HepG2 (cell line): ENCODE measurements around the gene HRH3.

ENCODE experiments used
- CENPX ChIP-seq: sonication (generic); formaldehyde crosslinking; IDR thresholded peaks from 2 replicates; pipeline ENCODE4 v1.9.0; 2021; ENCODE audit warnings: mild to moderate bottlenecking, missing genetic modification reagents, moderate library complexity
- DPF2 ChIP-seq: sonication (generic); formaldehyde crosslinking; IDR thresholded peaks from 2 replicates; pipeline ENCODE4 v1.4.0; 2020; ENCODE audit warnings: mild to moderate bottlenecking, low read depth, missing genetic modification reagents, borderline replicate concordance
- HMGXB4 ChIP-seq, 2 experiments: sonication (generic) in 1 of 2; formaldehyde crosslinking in 1 of 2; IDR thresholded peaks; 2 replicates each; pipeline versions ENCODE4 v1.4.0 to v1.6.1; 2018 to 2020; ENCODE audit warnings: missing genetic modification reagents in 2 of 2, borderline replicate concordance in 1 of 2, low read depth in 1 of 2, mild to moderate bottlenecking in 1 of 2, missing biosample characterization in 1 of 2
- KLF6 ChIP-seq: IDR thresholded peaks from 2 replicates; pipeline ENCODE4 v1.8.0; 2016; ENCODE audit warnings: missing biosample characterization, missing genetic modification reagents
- PHF21A ChIP-seq: sonication (generic); formaldehyde crosslinking; IDR thresholded peaks from 2 replicates; pipeline ENCODE4 v1.5.0; 2020; ENCODE audit warnings: mild to moderate bottlenecking, missing genetic modification reagents
- POLR2A ChIP-seq, 2 experiments: IDR thresholded peaks; 2 replicates each; pipeline ENCODE4 v1.6.1; 2011; ENCODE audit warnings: low read depth in 2 of 2, low read length in 2 of 2, mild to moderate bottlenecking in 1 of 2, moderate library complexity in 1 of 2; ENCODE audit not compliant: insufficient read depth in 1 of 2
- POLR2G ChIP-seq: fragments of 200-400 bp; formaldehyde crosslinking; IDR thresholded peaks from 2 replicates; pipeline ENCODE4 v1.6.1; 2018; ENCODE audit warnings: mild to moderate bottlenecking, low read depth, low read length, moderate library complexity
- REST ChIP-seq, 2 experiments: IDR thresholded peaks; 2 replicates each; pipeline ENCODE4 v1.6.1; 2011 to 2012; ENCODE audit warnings: low read length in 2 of 2, borderline replicate concordance in 1 of 2, low read depth in 1 of 2, mild to moderate bottlenecking in 1 of 2, moderate library complexity in 1 of 2
- SRF ChIP-seq: IDR thresholded peaks from 2 replicates; pipeline ENCODE4 v1.6.1; 2011; ENCODE audit warnings: mild to moderate bottlenecking, low read depth, low read length, moderate library complexity
- ZNF253 ChIP-seq: sonication (generic); formaldehyde crosslinking; IDR thresholded peaks from 2 replicates; pipeline ENCODE4 v1.8.0; 2022; ENCODE audit warnings: mild to moderate bottlenecking, missing genetic modification reagents, borderline replicate concordance
- ZNF75D ChIP-seq: sonication (generic); formaldehyde crosslinking; IDR thresholded peaks from 2 replicates; pipeline ENCODE4 v1.8.1; 2023; ENCODE audit warnings: missing genetic modification reagents, mild to moderate bottlenecking, borderline replicate concordance
- ZNF768 ChIP-seq: sonication (generic); formaldehyde crosslinking; IDR thresholded peaks from 2 replicates; pipeline ENCODE4 v1.4.0; 2020; ENCODE audit warnings: missing genetic modification reagents
- TF ChIP-seq, protein P1 (sequence below): sonication (generic); formaldehyde crosslinking; IDR thresholded peaks from 2 replicates; pipeline ENCODE4 v1.5.0; 2020; ENCODE audit warnings: mild to moderate bottlenecking, missing genetic modification reagents, moderate library complexity
- TF ChIP-seq, protein P2 (sequence below): sonication (generic); formaldehyde crosslinking; IDR thresholded peaks from 2 replicates; pipeline ENCODE4 v1.4.0; 2020; ENCODE audit warnings: missing genetic modification reagents

DNA sequence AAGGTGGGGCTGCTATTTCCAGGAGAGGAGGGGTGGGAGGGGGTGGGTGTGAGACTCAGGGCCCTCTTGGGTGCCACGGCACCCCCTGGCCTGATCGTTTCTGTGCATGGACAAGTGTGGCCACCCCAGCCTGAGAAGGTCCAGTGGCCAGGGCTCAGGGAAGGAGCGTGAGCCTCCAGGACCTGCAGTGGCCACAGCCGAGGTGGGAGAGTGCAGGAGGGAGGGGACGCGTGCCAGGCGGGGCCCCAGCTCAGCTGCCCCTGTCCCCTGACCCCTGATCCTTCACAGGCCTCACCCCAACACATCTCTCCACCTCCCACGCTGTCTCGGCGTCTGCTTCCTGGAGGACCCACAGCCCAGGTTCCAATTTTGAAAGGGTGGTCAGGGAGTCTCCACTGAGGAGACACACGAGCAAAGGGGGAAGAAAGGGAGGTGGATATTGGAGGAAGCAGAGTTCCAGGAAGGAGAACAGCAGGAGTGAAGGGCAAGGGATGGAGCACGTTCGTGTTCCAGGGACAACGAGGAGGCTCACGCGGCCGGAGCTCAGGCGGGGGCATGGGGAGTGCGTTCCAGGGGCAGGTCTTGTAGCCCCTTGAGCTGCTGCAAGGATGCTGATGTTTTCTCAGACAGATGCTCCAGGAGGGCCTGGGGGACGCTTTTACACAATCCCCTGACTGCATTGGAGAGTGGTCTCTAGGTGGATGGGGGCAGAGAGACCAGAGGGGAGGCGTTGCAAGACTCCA lies 4.2 kb upstream of the HRH3 start:
- TF ChIP-seq DPF2 (CRISPR knock-in tag) (no peak), ZNF768 (CRISPR knock-in tag) (no peak), PHF21A (no peak), POLR2G (no peak), ZNF253 (CRISPR knock-in tag) (no peak), KLF6 (CRISPR knock-in tag) (no peak), SRF (no peak), HMGXB4 (CRISPR knock-in tag; IDR thresholded peaks at IDR 0.05; ENCODE audit: borderline replicate concordance in 1 of 2, low read depth in 1 of 2) (no peak), ZNF75D (CRISPR knock-in tag) (no peak), CENPX (no peak), POLR2A (IDR thresholded peaks at IDR 0.05; ENCODE audit: insufficient read depth in 1 of 2, low read depth in 2 of 2, low read length in 2 of 2) (no peak), REST (IDR thresholded peaks at IDR 0.05; ENCODE audit: borderline replicate concordance in 1 of 2, low read depth in 1 of 2, low read length in 2 of 2) (no peak)
- TF ChIP-seq, protein P1, sequence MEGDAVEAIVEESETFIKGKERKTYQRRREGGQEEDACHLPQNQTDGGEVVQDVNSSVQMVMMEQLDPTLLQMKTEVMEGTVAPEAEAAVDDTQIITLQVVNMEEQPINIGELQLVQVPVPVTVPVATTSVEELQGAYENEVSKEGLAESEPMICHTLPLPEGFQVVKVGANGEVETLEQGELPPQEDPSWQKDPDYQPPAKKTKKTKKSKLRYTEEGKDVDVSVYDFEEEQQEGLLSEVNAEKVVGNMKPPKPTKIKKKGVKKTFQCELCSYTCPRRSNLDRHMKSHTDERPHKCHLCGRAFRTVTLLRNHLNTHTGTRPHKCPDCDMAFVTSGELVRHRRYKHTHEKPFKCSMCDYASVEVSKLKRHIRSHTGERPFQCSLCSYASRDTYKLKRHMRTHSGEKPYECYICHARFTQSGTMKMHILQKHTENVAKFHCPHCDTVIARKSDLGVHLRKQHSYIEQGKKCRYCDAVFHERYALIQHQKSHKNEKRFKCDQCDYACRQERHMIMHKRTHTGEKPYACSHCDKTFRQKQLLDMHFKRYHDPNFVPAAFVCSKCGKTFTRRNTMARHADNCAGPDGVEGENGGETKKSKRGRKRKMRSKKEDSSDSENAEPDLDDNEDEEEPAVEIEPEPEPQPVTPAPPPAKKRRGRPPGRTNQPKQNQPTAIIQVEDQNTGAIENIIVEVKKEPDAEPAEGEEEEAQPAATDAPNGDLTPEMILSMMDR (CRISPR knock-in tag) = no peak
- TF ChIP-seq, protein P2, sequence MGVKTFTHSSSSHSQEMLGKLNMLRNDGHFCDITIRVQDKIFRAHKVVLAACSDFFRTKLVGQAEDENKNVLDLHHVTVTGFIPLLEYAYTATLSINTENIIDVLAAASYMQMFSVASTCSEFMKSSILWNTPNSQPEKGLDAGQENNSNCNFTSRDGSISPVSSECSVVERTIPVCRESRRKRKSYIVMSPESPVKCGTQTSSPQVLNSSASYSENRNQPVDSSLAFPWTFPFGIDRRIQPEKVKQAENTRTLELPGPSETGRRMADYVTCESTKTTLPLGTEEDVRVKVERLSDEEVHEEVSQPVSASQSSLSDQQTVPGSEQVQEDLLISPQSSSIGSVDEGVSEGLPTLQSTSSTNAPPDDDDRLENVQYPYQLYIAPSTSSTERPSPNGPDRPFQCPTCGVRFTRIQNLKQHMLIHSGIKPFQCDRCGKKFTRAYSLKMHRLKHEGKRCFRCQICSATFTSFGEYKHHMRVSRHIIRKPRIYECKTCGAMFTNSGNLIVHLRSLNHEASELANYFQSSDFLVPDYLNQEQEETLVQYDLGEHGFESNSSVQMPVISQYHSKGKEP (CRISPR knock-in tag) = no peak
